CD14-positive monocyte (primary cell): ENCODE measurements around the gene MBTD1. TPM values are rescaled to one million over a fixed set of nuclear protein-coding genes. Genes with fewer than 3 reads are reported as not detected.

ENCODE experiments used
- DNase-seq, 3 donors: peaks; one replicate each; pipeline ENCODE4 v3.0.0-alpha.2; 2011 to 2022
- H2AFZ ChIP-seq: 2 replicates; pipeline ENCODE4 v1.6.0; 2012; ENCODE audit warnings: mild to moderate bottlenecking, low read depth, low read length, inconsistent platforms; ENCODE audit not compliant: insufficient read depth, poor library complexity, severe bottlenecking
- H3K27ac ChIP-seq, 2 donors: 1 replicate in 1 of 2; 2 replicates in 1 of 2; pipeline ENCODE4 v1.5.1; 2012 to 2013; ENCODE audit warnings: low read length in 2 of 2, control low read depth in 1 of 2, inconsistent platforms in 1 of 2, low read depth in 1 of 2, mild to moderate bottlenecking in 1 of 2
- H3K27me3 ChIP-seq, 2 donors: one replicate each; pipeline versions ENCODE4 v1.6.0 to v1.6.1; 2011 to 2013; ENCODE audit warnings: low read length in 2 of 2; ENCODE audit not compliant: control insufficient read depth in 2 of 2, insufficient read depth in 2 of 2
- H3K36me3 ChIP-seq, 2 donors: replicated peaks in 1 of 2; 1 replicate in 1 of 2; 2 replicates in 1 of 2; pipeline versions ENCODE4 v1.5.1 to v1.6.1; 2012 to 2013; ENCODE audit warnings: low read length in 2 of 2, control low read depth in 1 of 2, inconsistent platforms in 1 of 2, mild to moderate bottlenecking in 1 of 2; ENCODE audit not compliant: insufficient read depth in 2 of 2, control insufficient read depth in 1 of 2
- H3K4me1 ChIP-seq, 2 donors: 1 replicate in 1 of 2; 2 replicates in 1 of 2; pipeline versions ENCODE4 v1.5.1 to v1.6.1; 2012 to 2013; ENCODE audit warnings: low read length in 2 of 2, control low read depth in 1 of 2, inconsistent platforms in 1 of 2, mild to moderate bottlenecking in 1 of 2, moderate library complexity in 1 of 2; ENCODE audit not compliant: insufficient read depth in 2 of 2, control insufficient read depth in 1 of 2
- H3K4me2 ChIP-seq: replicated peaks from 2 replicates; pipeline ENCODE3; 2012; ENCODE audit warnings: low read length, moderate library complexity, mild to moderate bottlenecking; ENCODE audit not compliant: poor library complexity, severe bottlenecking; ENCODE audit errors: extremely low read depth
- H3K4me3 ChIP-seq, 3 experiments: fragments of 200-600 bp in 1 of 3; sonication (generic) in 1 of 3; replicated peaks in 1 of 3; 1 replicate in 2 of 3; 2 replicates in 1 of 3; pipeline ENCODE4 v1.5.1; 2011 to 2013; ENCODE audit warnings: low read length in 3 of 3, mild to moderate bottlenecking in 3 of 3, control low read depth in 2 of 3, low read depth in 2 of 3, inconsistent platforms in 1 of 3, moderate library complexity in 1 of 3
- H3K79me2 ChIP-seq: 2 replicates; pipeline ENCODE4 v1.6.0; 2012; ENCODE audit warnings: mild to moderate bottlenecking, control low read depth, inconsistent platforms, low read length, moderate library complexity; ENCODE audit not compliant: insufficient read depth
- H3K9ac ChIP-seq: 2 replicates; pipeline ENCODE4 v1.6.0; 2017; ENCODE audit warnings: low read length, mild to moderate bottlenecking; ENCODE audit not compliant: insufficient read depth, poor library complexity, severe bottlenecking
- H3K9me3 ChIP-seq, 2 donors: replicated peaks in 1 of 2; 1 replicate in 1 of 2; 2 replicates in 1 of 2; pipeline versions ENCODE4 v1.5.1 to v1.6.1; 2012 to 2013; ENCODE audit warnings: low read length in 2 of 2, control low read depth in 1 of 2; ENCODE audit not compliant: control insufficient read depth in 1 of 2, insufficient read depth in 1 of 2
- H4K20me1 ChIP-seq: 2 replicates; pipeline ENCODE4 v1.6.0; 2012; ENCODE audit warnings: mild to moderate bottlenecking, low read length, control low read depth, moderate library complexity; ENCODE audit not compliant: insufficient read depth
- H3K27ac Mint-ChIP-seq, 7 donors: one replicate each; pipeline ENCODE4 v1.8.0; 2020; ENCODE audit warnings: mild to moderate bottlenecking in 7 of 7, mixed read lengths in 7 of 7, moderate library complexity in 6 of 7, inconsistent platforms in 2 of 7
- H3K27me3 Mint-ChIP-seq, 3 donors: one replicate each; pipeline ENCODE4 v1.8.0; 2021 to 2022; ENCODE audit warnings: low read depth in 3 of 3, mild to moderate bottlenecking in 3 of 3, mixed read lengths in 3 of 3, moderate library complexity in 3 of 3, inconsistent platforms in 1 of 3
- H3K36me3 Mint-ChIP-seq, 2 donors: one replicate each; pipeline ENCODE4 v1.8.0; 2020; ENCODE audit warnings: mixed read lengths in 2 of 2, inconsistent platforms in 1 of 2, mild to moderate bottlenecking in 1 of 2
- H3K4me1 Mint-ChIP-seq: one replicate; pipeline ENCODE4 v1.8.0; 2020; ENCODE audit warnings: mild to moderate bottlenecking, mixed read lengths
- H3K4me3 Mint-ChIP-seq, 2 donors: one replicate each; pipeline ENCODE4 v1.8.0; 2020; ENCODE audit warnings: mild to moderate bottlenecking in 2 of 2, mixed read lengths in 2 of 2, moderate library complexity in 1 of 2
- H3K9me3 Mint-ChIP-seq, 7 donors: one replicate each; pipeline ENCODE4 v1.8.0; 2020 to 2022; ENCODE audit warnings: mixed read lengths in 7 of 7, mild to moderate bottlenecking in 6 of 7, moderate library complexity in 6 of 7, inconsistent platforms in 2 of 7
- CTCF ChIP-seq: fragments of 200-600 bp; IDR thresholded peaks from one replicate; pipeline ENCODE4 v1.8.0; 2022; ENCODE audit warnings: antibody characterized with exemption, mild to moderate bottlenecking
- WGBS: methylation state at CpG from one replicate; pipeline ENCODE4 v1.1.5; 2013; ENCODE audit warnings: missing lambda C conversion rate; ENCODE audit not compliant: insufficient coverage; 5-methylcytosine and 5-hydroxymethylcytosine counted together
- intact Hi-C, 2 donors: fragments of 100-400 bp; cut with micrococcal nuclease; formaldehyde crosslinking; loops; one replicate each; pipeline versions ENCODE4 v1.15.0 to v1.15.1; 2023
- polyA plus RNA-seq, 3 donors: library from polyadenylated mRNA; depleted of rRNA in 1 of 3; unstranded in 2 of 3; stranded (reverse) in 1 of 3; fragments of 300-500 nt in 2 of 3; fragments of >200 nt in 1 of 3; fragmentation: Illumina TruSeq in 2 of 3; gene quantifications; 1 replicate in 2 of 3; 2 replicates in 1 of 3; pipeline ENCODE4 v1.2.3, GENCODE V29; 2012 to 2021

Gene MBTD1
- polyA plus RNA-seq, 3 donors, result 5.9 to 11.3 (median 10.0) TPM

GRCh38 chr17:51250314-51250840 lies 9.5 kb downstream of the MBTD1 start:
- no peaks in the 10 kb centered on the region for H3K27me3 ChIP-seq
- H3K27ac Mint-ChIP-seq, result no peak overlapping the region
- no peaks in the 10 kb centered on the region for H3K9me3 Mint-ChIP-seq
- H3K79me2 ChIP-seq, result peaks cover 42% of the 10 kb centered on the region
- H3K4me2 ChIP-seq, result no peak overlapping the region
- 97% methylated on average over 3 of the region's 3 CpGs for WGBS
- no peaks in the 10 kb centered on the region for H3K9me3 ChIP-seq
- H4K20me1 ChIP-seq, result peaks cover 36% of the 10 kb centered on the region
- intact Hi-C loops, result no loop called here
- no peaks in the 10 kb centered on the region for H3K27me3 Mint-ChIP-seq
- no peak overlapping the region for H3K4me3 ChIP-seq
- no peak overlapping the region for H3K9ac ChIP-seq
- DNase-seq, result no peak
- no peak overlapping the region for H3K27ac ChIP-seq
- H3K4me1 ChIP-seq, result no peaks in the 10 kb centered on the region
- peaks cover 26 to 43% of the 10 kb centered on the region in 2 donors for H3K36me3 ChIP-seq
- TF ChIP-seq CTCF, result no peak
- peaks cover 33 to 50% of the 10 kb centered on the region in 2 donors for H3K36me3 Mint-ChIP-seq
- H3K4me1 Mint-ChIP-seq, result peaks cover 5% of the 10 kb centered on the region
- no peak overlapping the region for H3K4me3 Mint-ChIP-seq
- no peak overlapping the region for H2AFZ ChIP-seq

DNA sequence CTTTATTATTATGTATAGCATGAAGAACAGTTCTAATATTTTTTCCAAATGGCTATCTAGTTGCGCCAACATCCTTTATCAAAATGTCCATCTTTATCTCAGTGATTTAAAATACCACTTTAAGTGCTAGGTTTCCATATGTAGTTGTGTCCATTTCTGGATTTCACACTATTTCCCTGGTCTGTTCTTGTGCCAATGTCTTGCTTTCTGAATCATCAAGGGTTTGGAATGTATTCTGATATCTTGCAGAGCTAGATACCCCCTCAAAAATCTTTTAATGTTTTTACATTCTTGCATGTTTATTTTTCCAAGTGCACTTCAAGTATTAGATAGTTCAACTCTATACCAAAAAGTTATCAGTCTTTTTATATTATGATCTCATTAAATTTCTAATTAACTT lies 14.3 kb downstream of the MBTD1 start:
- Histone ChIP-seq H4K20me1 (peaks cover 9% of the 10 kb centered on the region), H3K79me2 (peaks cover 14% of the 10 kb centered on the region), H3K9me3 (no peaks in the 10 kb centered on the region), H3K27me3 (no peaks in the 10 kb centered on the region), H3K4me3 (no peak overlapping the region), H3K4me1 (no peaks in the 10 kb centered on the region), H3K9ac (no peak overlapping the region), H3K4me2 (no peak overlapping the region), H3K27ac (no peak overlapping the region), H2AFZ (no peak overlapping the region), H3K36me3 (peaks cover 3 to 4% of the 10 kb centered on the region in 2 donors)
- Mint-ChIP-seq H3K27me3 (no peaks in the 10 kb centered on the region), H3K4me3 (no peak overlapping the region), H3K27ac (no peak overlapping the region), H3K4me1 (no peaks in the 10 kb centered on the region), H3K36me3 (peaks cover 3 to 28% of the 10 kb centered on the region in 2 donors), H3K9me3 (no peaks in the 10 kb centered on the region)
- no peak for TF ChIP-seq CTCF
- WGBS, result no CpG with 5 or more reads among the region's 1 CpG
- intact Hi-C loops, result no loop called here
- no peak for DNase-seq
